Cardiac muscle cell (in vitro differentiated cells and primary cell): ENCODE measurements around the gene NME1. TPM values are rescaled to one million over a fixed set of nuclear protein-coding genes. Genes with fewer than 3 reads are reported as not detected.
A peak's percentile ranks its signal among the peaks of the same experiment; 100 is the strongest.

Experiments used
- DNase-seq, 2 donors: peaks; one replicate each; pipeline versions ENCODE4 v3.0.0 to v3.0.0-alpha.2; 2010 to 2017; ENCODE audit warnings: low read depth in 1 of 2, low spot score in 1 of 2
- H3K27ac ChIP-seq: fragments of 200-600 bp; sonication (generic); 2 replicates; pipeline ENCODE4 v1.5.1; 2016
- H3K27me3 ChIP-seq: fragments of 200-600 bp; sonication (generic); 2 replicates; pipeline ENCODE4 v1.6.0; 2016; ENCODE audit warnings: control low read depth
- H3K36me3 ChIP-seq: fragments of 200-600 bp; sonication (generic); 2 replicates; pipeline ENCODE4 v1.5.1; 2016; ENCODE audit warnings: control low read depth
- H3K4me1 ChIP-seq: fragments of 200-600 bp; sonication (generic); 2 replicates; pipeline ENCODE4 v1.8.1; 2017; ENCODE audit warnings: low read depth, mild to moderate bottlenecking, mixed run types
- H3K4me3 ChIP-seq: fragments of 200-600 bp; sonication (generic); 2 replicates; pipeline ENCODE4 v1.5.1; 2016; ENCODE audit warnings: mild to moderate bottlenecking
- H3K9me3 ChIP-seq: fragments of 200-600 bp; sonication (generic); 2 replicates; pipeline ENCODE4 v1.5.1; 2017; ENCODE audit warnings: low read depth, mild to moderate bottlenecking, control low read depth
- polyA plus RNA-seq: library from polyadenylated mRNA; unstranded; fragments of >200 nt; fragmentation: Nextera tagmentation; extraction: Ambion mirVana; gene quantifications from 2 replicates; pipeline ENCODE4 v1.2.1, GENCODE V29; 2016
- total RNA-seq: library from RNA; depleted of rRNA; stranded (reverse); fragments of >200 nt; gene quantifications from 2 replicates; pipeline ENCODE4 v1.2.3, GENCODE V29; 2016
- TF ChIP-seq, protein P1 (sequence below): IDR thresholded peaks from 2 replicates; pipeline ENCODE4 v1.5.1; 2012; ENCODE audit warnings: low read depth, mild to moderate bottlenecking, low read length

Gene NME1
- total and polyA plus RNA-seq, 2 experiments from 2014 or later = 58.9 to 194 TPM

GRCh38 chr17:51124640-51125503 is 28.5 kb upstream of the NME1 start:
- no peaks in the 10 kb centered on the region for H3K36me3 ChIP-seq
- no peak overlapping the region for H3K4me3 ChIP-seq
- no peaks in the 10 kb centered on the region for H3K4me1 ChIP-seq
- H3K27me3 ChIP-seq = no peaks in the 10 kb centered on the region
- TF ChIP-seq, protein P1, sequence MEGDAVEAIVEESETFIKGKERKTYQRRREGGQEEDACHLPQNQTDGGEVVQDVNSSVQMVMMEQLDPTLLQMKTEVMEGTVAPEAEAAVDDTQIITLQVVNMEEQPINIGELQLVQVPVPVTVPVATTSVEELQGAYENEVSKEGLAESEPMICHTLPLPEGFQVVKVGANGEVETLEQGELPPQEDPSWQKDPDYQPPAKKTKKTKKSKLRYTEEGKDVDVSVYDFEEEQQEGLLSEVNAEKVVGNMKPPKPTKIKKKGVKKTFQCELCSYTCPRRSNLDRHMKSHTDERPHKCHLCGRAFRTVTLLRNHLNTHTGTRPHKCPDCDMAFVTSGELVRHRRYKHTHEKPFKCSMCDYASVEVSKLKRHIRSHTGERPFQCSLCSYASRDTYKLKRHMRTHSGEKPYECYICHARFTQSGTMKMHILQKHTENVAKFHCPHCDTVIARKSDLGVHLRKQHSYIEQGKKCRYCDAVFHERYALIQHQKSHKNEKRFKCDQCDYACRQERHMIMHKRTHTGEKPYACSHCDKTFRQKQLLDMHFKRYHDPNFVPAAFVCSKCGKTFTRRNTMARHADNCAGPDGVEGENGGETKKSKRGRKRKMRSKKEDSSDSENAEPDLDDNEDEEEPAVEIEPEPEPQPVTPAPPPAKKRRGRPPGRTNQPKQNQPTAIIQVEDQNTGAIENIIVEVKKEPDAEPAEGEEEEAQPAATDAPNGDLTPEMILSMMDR = no peak
- H3K27ac ChIP-seq = no peak overlapping the region
- no peaks in the 10 kb centered on the region for H3K9me3 ChIP-seq
- no peak for DNase-seq

GRCh38 chr17:51128076-51128475 is 25.3 kb upstream of the NME1 start:
- no peaks in the 10 kb centered on the region for H3K4me1 ChIP-seq
- no peaks in the 10 kb centered on the region for H3K27me3 ChIP-seq
- no peaks in the 10 kb centered on the region for H3K9me3 ChIP-seq
- no peak overlapping the region for H3K4me3 ChIP-seq
- TF ChIP-seq, protein P1 = no peak
- no peaks in the 10 kb centered on the region for H3K36me3 ChIP-seq
- H3K27ac ChIP-seq = no peak overlapping the region
- DNase-seq = peak in 1 of 2 donors; percentile 22

- Histone ChIP-seq H3K27ac (no peak overlapping the region), H3K4me1 (no peaks in the 10 kb centered on the region), H3K9me3 (no peaks in the 10 kb centered on the region), H3K27me3 (no peaks in the 10 kb centered on the region), H3K36me3 (no peaks in the 10 kb centered on the region), H3K4me3 (no peak overlapping the region)
- DNase-seq = peak in 1 of 2 donors; percentile 13
- TF ChIP-seq, protein P1 = no peak
Measured at GRCh38 chr17:51132964-51133319, 20.4 kb upstream of the NME1 start.

DNA sequence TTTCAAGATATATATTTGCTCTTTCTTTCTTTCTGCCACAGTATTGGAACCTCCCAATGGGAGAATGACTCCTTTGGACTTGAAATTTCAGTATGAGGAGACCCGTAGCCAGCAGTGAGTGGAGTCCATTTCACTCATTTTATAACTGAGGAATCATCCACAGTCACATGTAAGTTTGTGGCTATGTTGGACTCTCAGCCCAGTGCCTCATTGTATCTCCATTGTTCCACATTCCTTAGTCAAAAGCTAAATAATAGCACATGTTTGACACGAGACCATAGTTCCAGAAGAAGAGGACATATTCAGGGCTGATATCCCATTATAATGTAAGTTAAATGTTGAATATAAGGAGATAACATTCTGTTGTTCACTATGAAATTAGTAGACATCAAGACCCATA is 20.0 kb upstream of the NME1 start:
- no peaks in the 10 kb centered on the region for H3K4me1 ChIP-seq
- TF ChIP-seq, protein P1 = no peak
- no peak overlapping the region for H3K4me3 ChIP-seq
- H3K36me3 ChIP-seq = no peaks in the 10 kb centered on the region
- no peak for DNase-seq
- no peak overlapping the region for H3K27ac ChIP-seq
- no peaks in the 10 kb centered on the region for H3K27me3 ChIP-seq
- H3K9me3 ChIP-seq = no peaks in the 10 kb centered on the region

- Histone ChIP-seq H3K9me3 (no peaks in the 10 kb centered on the region), H3K27ac (no peak overlapping the region), H3K4me1 (peaks cover 3% of the 10 kb centered on the region), H3K4me3 (no peak overlapping the region), H3K27me3 (no peaks in the 10 kb centered on the region), H3K36me3 (no peaks in the 10 kb centered on the region)
- TF ChIP-seq, protein P1 = no peak
- no peak for DNase-seq
Measured at GRCh38 chr17:51135956-51136355, 17.4 kb upstream of the NME1 start.
